Rectal smooth muscle tissue (tissue), 1 donor: Measurements from ENCODE around the gene EZH2.

ENCODE experiments used
- H3K27ac ChIP-seq: one replicate; pipeline ENCODE4 v1.7.0; 2013; ENCODE audit warnings: low read depth, low read length, inconsistent platforms
- H3K27me3 ChIP-seq: one replicate; pipeline ENCODE4 v1.7.0; 2013; ENCODE audit warnings: low read length; ENCODE audit not compliant: control insufficient read depth, insufficient read depth
- H3K36me3 ChIP-seq: one replicate; pipeline ENCODE4 v1.7.0; 2013; ENCODE audit warnings: low read length; ENCODE audit not compliant: control insufficient read depth, insufficient read depth
- H3K4me1 ChIP-seq: one replicate; pipeline ENCODE4 v1.7.0; 2013; ENCODE audit warnings: low read length; ENCODE audit not compliant: control insufficient read depth, insufficient read depth
- H3K4me3 ChIP-seq: one replicate; pipeline ENCODE4 v1.7.0; 2013; ENCODE audit warnings: low read length
- H3K9ac ChIP-seq: one replicate; pipeline ENCODE4 v1.7.0; 2013; ENCODE audit warnings: low read length

The EZH2 gene

DNA sequence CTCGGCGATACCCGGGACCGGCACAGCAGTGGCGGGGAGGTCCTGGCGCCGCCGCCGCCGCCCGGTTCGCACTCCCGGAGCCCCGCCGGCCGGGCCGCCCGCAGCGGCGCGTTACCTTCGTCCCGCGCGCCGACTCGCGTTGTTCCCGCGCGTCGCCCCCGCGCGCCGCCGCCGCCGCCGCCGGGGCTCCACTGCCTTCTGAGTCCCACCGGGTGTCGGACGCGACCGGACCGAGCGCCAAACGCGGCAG, at the start of gene EZH2:
Gene EZH2 (minus strand): TSS at position 243 of the 250 bp plus-strand sequence. CDS start 36,993 bp downstream, outside the sequence.
- Histone ChIP-seq H3K9ac (peak within 1 kb of the TSS; percentile 53), H3K4me3 (peak within 1 kb of the TSS; percentile 55), H3K4me1 (no peaks in the 10 kb centered on the region), H3K27me3 (no peaks in the 10 kb centered on the region), H3K36me3 (no peaks in the 10 kb centered on the region), H3K27ac (peak within 1 kb of the TSS; percentile 88)

DNA sequence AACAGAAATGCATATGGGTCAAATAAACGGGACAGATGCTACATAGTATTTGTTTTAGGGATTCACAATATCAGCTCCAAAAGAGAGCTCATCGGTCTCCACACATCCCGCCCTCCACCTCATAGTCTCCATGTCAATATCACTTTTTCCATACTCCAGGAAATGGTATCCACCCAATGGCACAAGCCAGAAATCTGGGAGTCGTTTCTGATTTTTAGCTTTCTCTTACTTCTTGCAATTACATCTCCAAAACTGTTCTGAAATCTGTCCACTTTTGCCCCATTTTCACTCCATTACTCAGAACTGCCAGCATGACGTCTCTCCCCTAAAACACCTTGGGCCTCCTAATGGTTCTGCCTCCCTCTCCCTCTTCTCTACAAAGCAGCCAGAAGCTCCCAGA, 47.4 kb upstream of the EZH2 start:
- Histone ChIP-seq H3K9ac (no peak overlapping the region), H3K36me3 (no peaks in the 10 kb centered on the region), H3K4me3 (no peak overlapping the region), H3K27ac (no peak overlapping the region), H3K27me3 (no peaks in the 10 kb centered on the region), H3K4me1 (no peaks in the 10 kb centered on the region)

DNA sequence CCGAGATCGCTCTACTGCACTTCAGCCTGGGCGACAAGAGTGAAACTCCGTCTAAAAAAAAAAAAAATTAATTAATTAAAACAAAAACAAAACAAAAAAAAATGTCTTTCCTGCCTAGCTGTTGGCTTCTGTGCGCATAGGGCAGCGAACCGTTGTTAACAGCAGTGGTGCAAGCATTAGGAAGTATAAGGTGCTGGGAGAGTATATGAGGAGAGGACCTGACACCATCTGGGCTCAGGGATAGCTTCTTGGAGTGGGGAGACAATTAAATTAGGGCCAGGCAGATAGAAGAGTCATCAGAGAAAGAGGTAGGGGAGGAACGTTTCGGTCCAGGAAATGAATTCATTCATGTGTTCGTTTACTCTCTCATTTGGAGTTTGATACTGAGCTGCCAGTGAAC, 46.2 kb upstream of the EZH2 start:
- no peak overlapping the region for H3K4me3 ChIP-seq
- no peaks in the 10 kb centered on the region for H3K36me3 ChIP-seq
- no peaks in the 10 kb centered on the region for H3K4me1 ChIP-seq
- H3K27me3 ChIP-seq, result no peaks in the 10 kb centered on the region
- no peak overlapping the region for H3K9ac ChIP-seq
- no peak overlapping the region for H3K27ac ChIP-seq

DNA sequence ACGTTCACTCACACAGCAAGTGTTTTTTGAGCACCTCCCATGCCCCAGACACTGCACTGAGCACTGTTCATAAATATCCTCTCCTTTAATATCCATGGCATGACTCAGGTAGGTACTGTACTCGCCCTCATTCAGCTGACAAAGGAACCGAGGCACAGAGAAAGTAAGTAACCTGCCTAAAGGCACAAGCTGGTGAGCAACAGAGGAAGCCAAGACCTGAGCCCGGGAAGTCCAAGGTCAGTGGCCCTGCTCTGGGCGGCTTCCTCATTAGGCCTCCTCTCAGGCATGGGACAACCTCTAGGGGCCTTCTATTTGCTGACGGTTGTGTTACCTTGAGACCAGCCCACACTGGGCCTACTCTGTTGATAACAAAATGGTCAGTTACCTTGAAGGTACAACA, 45.1 kb upstream of the EZH2 start:
- Histone ChIP-seq H3K27ac (no peak overlapping the region), H3K4me3 (no peak overlapping the region), H3K36me3 (no peaks in the 10 kb centered on the region), H3K27me3 (no peaks in the 10 kb centered on the region), H3K9ac (no peak overlapping the region), H3K4me1 (no peaks in the 10 kb centered on the region)

DNA sequence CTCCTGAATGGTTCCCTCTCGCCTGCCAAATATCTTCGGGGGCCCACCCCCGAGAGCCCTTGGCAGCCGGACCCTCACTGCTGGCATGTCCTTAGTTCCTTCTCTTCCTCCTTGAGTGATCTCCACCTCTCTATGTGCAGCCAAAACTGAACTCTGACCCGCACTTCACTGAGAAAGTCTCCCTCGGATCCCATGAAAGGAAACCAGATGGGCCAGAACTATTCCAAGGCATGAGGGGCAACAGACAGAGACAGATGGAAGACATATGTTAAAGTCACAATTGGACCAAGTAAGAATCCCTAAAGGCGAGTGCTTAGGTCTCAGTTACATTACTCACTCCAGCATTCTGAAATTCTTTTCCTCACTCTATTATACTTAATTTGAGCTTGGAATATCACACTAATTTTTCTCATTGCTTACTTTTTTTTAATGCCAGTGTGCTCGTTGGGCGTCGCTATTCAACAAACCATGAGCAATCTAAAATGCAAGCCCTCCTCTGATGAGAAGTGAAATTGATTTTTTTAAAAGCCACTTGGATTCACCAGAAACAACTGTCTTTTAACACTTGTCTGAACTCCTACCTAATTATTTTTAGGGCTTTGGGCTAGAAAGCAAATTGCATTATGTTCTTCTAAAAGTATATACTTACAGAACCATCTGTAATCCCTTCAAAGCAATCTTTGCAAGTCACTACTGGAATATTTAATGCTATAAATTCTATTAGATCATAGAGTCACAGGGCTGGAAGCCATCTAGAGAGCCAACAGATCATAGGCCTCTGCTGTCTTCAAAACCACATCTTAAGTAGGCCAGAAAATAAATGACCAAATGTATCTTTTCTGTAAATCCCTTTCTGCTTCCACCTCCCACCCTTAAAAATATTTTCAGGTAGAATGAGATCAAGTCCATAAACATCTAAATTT, 43.3 kb upstream of the EZH2 start:
- Histone ChIP-seq H3K27me3 (no peaks in the 10 kb centered on the region), H3K9ac (no peak overlapping the region), H3K4me1 (no peaks in the 10 kb centered on the region), H3K4me3 (no peak overlapping the region), H3K27ac (no peak overlapping the region), H3K36me3 (no peaks in the 10 kb centered on the region)

DNA sequence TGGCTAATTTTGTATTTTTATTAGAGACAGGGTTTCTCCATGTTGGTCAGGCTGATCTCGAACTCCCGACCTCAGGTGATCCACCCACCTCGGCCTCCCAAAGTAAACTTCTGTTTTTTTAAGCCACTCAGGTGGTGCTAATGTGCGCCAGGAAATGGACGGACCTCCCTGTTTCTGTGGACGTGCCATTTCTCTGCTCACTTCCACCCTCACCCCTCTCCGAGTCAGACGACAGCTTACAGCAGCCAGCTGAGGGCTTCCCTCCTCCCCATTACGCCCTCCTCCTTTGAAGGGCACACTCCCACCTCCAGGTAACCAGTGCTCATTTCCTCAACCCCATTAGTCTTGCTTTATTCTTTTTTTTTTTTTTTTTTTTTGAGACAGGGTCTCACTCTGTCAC, 41.7 kb upstream of the EZH2 start:
- Histone ChIP-seq H3K4me3 (no peak overlapping the region), H3K4me1 (no peaks in the 10 kb centered on the region), H3K27me3 (no peaks in the 10 kb centered on the region), H3K27ac (no peak overlapping the region), H3K36me3 (no peaks in the 10 kb centered on the region), H3K9ac (no peak overlapping the region)

DNA sequence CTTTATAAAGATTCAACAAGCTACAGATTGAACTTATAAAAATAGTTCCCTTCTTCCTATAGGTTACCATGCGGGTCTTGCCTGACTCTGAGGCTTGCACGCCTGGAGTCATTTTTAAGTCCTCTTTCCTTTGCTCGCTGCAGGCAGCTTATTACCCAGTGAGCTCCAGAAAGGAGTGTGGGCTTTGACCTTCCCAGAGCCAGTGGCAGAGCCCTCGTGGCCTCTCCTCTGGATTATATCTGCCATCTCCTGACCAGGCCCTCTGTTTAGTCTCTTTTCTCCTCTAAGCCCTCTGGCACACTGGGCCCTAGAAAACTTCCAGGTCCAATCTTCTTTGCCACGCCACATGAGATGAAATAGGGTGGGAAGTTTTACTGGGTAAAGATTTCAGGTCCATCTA, 39.9 kb upstream of the EZH2 start:
- H3K4me1 ChIP-seq, result no peaks in the 10 kb centered on the region
- H3K9ac ChIP-seq, result no peak overlapping the region
- H3K4me3 ChIP-seq, result no peak overlapping the region
- H3K36me3 ChIP-seq, result no peaks in the 10 kb centered on the region
- H3K27me3 ChIP-seq, result no peaks in the 10 kb centered on the region
- H3K27ac ChIP-seq, result no peak overlapping the region

DNA sequence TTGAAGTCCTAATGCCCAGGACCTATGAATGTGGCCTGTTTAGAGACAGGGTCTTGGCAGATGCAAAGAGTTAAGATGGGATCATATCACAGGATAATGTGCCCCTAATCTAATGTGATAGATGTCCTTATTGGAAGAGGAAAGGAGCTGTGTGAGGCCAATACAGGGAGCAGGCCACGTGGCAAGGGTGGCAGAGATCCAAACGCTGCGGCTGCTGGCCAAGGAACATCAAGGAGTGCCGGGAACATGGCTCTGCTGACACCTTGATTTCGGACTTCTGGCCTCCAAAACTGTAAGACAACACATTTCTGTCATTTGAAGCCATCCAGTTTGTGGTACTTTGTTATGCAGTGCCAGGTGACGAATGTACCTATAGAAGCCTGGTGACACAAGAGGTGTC, 37.7 kb upstream of the EZH2 start:
- Histone ChIP-seq H3K27me3 (no peaks in the 10 kb centered on the region), H3K27ac (no peak overlapping the region), H3K4me3 (no peak overlapping the region), H3K4me1 (no peaks in the 10 kb centered on the region), H3K9ac (no peak overlapping the region), H3K36me3 (no peaks in the 10 kb centered on the region)

DNA sequence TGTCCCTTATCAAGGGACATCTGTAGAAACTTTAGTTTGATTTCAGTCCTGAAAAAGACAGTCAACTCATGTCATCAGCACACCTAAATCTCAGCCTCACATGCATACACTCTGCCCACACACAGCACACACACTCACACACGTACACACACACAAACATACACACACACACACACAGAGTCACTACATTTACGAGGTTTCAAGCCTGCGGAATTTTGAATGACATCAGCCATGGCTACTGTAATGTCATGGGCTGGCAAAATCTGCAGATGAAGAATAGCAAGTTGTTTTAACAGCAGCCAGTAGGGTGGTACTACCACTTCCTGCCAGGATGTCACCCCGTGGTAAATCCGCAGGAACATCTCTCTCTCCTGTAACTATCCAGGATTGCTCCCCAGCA, 37.1 kb upstream of the EZH2 start:
- Histone ChIP-seq H3K27ac (no peak overlapping the region), H3K9ac (no peak overlapping the region), H3K27me3 (no peaks in the 10 kb centered on the region), H3K4me3 (no peak overlapping the region), H3K36me3 (no peaks in the 10 kb centered on the region), H3K4me1 (no peaks in the 10 kb centered on the region)

DNA sequence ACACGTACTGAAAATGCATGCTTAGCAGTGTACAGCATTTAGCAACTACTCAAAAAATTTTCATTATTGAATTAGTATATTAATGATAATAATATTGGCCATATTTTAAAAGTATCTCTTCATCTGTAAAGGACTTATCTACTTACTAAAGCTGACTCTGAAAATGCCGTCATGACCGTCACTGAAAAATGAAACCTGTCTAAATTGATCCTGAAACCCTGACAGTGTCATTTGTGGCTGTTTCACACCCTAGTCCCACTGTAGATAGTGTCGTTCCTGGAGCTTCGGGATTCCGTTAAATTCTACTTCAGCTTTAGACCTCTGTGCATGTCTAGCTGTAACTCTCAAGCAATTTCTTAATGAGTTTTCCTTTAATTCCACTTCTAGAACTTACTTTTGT, 35.8 kb upstream of the EZH2 start:
- H3K27me3 ChIP-seq, result no peaks in the 10 kb centered on the region
- H3K9ac ChIP-seq, result no peak overlapping the region
- H3K27ac ChIP-seq, result no peak overlapping the region
- H3K36me3 ChIP-seq, result no peaks in the 10 kb centered on the region
- no peaks in the 10 kb centered on the region for H3K4me1 ChIP-seq
- H3K4me3 ChIP-seq, result no peak overlapping the region

DNA sequence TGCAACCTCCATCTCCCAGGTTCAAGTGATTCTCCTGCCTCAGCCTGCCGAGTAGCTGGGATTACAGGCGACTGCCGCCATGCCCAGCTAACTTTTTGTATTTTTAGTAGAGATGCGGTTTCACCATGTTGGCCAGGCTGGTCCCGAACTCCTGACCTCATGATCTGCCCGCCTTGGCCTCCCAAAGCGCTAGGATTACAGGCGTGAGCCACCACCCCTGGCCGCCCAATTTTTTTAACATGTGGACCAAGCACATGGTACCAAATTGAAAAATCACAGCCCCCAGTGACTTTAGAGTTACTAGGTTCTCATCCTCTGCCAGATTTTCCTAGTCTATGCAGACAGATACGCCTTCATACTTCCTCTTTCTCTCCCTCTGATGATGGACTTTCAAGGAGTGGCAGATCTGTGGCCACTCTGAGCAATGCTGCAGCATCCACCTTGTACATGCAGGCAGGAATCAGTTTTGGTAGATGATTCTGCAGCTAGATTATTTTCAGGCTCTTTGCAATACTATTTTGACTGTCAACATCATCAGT, 34.0 kb upstream of the EZH2 start:
- no peak overlapping the region for H3K27ac ChIP-seq
- H3K4me3 ChIP-seq, result no peak overlapping the region
- no peak overlapping the region for H3K9ac ChIP-seq
- no peaks in the 10 kb centered on the region for H3K36me3 ChIP-seq
- H3K4me1 ChIP-seq, result no peaks in the 10 kb centered on the region
- no peaks in the 10 kb centered on the region for H3K27me3 ChIP-seq

DNA sequence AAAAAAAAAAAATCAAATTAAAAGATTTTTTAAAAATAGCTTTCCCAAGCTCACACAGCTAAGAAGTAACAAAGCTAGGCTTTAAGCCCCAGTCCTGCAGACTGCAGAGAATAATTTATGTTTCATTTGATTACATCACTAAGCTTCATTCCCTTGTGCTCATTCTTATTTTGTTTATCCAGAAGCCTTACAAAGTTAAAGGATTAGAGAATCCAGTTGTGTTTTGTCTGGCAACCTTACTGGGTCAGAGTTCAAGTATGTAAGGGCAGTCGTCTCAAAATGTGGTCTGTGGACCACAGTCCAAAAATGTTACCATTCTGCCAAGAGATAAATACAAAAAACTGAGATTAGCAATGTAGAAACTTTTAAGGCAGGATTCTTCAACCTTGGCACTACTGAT, 32.1 kb upstream of the EZH2 start:
- Histone ChIP-seq H3K36me3 (no peaks in the 10 kb centered on the region), H3K4me3 (no peak overlapping the region), H3K27me3 (no peaks in the 10 kb centered on the region), H3K4me1 (no peaks in the 10 kb centered on the region), H3K9ac (no peak overlapping the region), H3K27ac (no peak overlapping the region)

DNA sequence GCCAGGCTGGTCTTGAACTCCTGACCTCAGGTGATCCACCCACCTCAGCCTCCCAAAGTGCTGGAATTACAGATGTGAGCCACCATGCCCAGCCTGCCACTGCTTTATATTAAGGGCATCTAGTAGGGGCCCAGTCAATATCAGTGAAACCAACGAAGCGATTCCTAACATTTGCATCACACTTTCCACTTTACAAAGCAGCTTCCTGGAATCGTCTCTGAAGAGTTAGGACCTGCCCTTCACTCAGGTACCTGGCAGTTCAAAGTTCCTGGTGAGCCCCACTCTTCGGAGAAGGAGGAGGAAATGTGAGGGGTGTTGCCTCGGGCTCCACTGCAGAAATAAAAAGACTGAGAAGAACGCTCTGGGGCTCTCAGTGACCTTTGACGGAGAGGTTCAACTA, 31.1 kb upstream of the EZH2 start:
- Histone ChIP-seq H3K4me1 (no peaks in the 10 kb centered on the region), H3K9ac (no peak overlapping the region), H3K36me3 (no peaks in the 10 kb centered on the region), H3K27me3 (no peaks in the 10 kb centered on the region), H3K27ac (no peak overlapping the region), H3K4me3 (no peak overlapping the region)
